Measurements from ENCODE around the gene SNRPA1. TPM values are rescaled to one million over a fixed set of nuclear protein-coding genes. Genes with fewer than 3 reads are reported as not detected.

SNRPA1 gene
- total and polyA plus RNA-seq, 2 experiments from 2014 or later, result 35.2 to 70.4 TPM

DNA sequence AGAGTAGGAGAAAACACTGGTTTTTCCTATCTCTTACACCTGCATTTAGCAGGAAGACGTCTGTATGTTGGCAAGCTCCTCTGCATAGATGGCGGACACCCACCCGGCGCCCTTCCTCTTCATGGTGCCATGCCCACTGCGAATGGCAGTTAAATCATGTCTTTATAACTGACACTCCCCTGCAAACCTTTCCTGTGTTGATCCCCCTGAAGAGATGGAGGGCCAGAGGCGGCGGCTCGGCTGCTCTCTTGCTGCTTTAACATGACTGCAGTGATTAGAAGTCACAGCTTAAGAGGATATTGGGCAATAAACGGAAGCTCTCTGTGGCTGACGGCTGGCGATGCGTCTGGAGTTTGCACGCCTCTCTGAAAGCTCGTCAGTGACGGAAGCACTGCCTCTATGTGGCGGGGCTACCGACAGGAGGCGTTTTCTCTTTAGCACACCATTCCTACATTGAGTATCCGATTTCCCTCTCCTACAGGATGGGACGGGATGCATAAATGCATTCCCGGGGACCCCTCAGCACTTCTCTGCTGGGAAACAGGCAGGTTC lies 25.5 kb upstream of the SNRPA1 start:
- Histone ChIP-seq H3K79me2 (ENCODE audit: insufficient read depth) (no peaks in the 10 kb centered on the region), H3K27ac (no peak overlapping the region), H3K9me3 (ENCODE audit: low read depth) (no peaks in the 10 kb centered on the region), H3K4me1 (ENCODE audit: insufficient read depth) (no peaks in the 10 kb centered on the region), H3K4me3 (no peak overlapping the region; the same call in 1 of the 2 replicates), H4K20me1 (ENCODE audit: insufficient read depth) (no peaks in the 10 kb centered on the region), H3K36me3 (ENCODE audit: low read depth) (no peaks in the 10 kb centered on the region), H3F3A (ENCODE audit: insufficient read depth) (no peaks in the 10 kb centered on the region), H2AFZ (peak overlapping the region; percentile 30), H3K27me3 (replicated peaks; ENCODE audit: insufficient read depth) (peaks cover 10% of the 10 kb centered on the region; the same call in 1 of the 2 replicates), H3K9ac (no peak overlapping the region), H3K9me2 (ENCODE audit: insufficient read depth) (no peaks in the 10 kb centered on the region), H3K4me2 (ENCODE audit: unreplicated experiment) (no peak overlapping the region)
- no peak for TF ChIP-seq EZH2phosphoT487 (IDR thresholded peaks at IDR 0.05; ENCODE audit: insufficient read depth, low read depth)
- TF ChIP-seq EZH2 (IDR thresholded peaks at IDR 0.05; ENCODE audit: insufficient read depth, poor library complexity, severe bottlenecking), result no peak
- in situ Hi-C loops (cut with MboI), result no loop called here
- DNase-seq, result peak; percentile 76
- 41 to 42% methylated on average over 21 of the region's 21 CpGs for WGBS, 2 experiments (ENCODE audit: low coverage in 1 of 2, low lambda C conversion rate in 2 of 2, missing lambda C conversion rate in 2 of 2)

DNA sequence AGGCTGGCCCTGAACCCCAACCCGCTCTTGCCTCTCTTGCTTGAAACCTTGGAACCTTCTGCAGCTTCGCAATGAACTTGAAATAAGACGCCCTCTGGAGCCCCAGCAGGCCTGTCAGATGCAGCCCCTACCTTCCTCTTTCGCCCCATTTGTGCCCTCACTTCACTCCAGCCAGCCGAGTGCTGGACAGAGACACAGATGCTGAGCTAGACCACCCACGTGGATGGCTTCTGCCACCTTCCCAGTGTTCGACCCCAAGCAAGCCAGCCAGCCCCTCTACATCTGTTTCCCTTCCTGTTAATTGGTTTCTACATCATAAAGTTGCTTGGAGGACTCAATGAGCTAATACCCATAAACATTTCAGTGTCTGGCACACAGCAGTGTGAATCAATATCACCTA lies 23.8 kb upstream of the SNRPA1 start:
- Histone ChIP-seq H2AFZ (no peak overlapping the region), H3F3A (ENCODE audit: insufficient read depth) (no peaks in the 10 kb centered on the region), H3K36me3 (ENCODE audit: low read depth) (no peaks in the 10 kb centered on the region), H3K9me3 (ENCODE audit: low read depth) (no peaks in the 10 kb centered on the region), H3K27me3 (replicated peaks; ENCODE audit: insufficient read depth) (peaks cover 10% of the 10 kb centered on the region; the same call in 1 of the 2 replicates), H3K79me2 (ENCODE audit: insufficient read depth) (no peaks in the 10 kb centered on the region), H3K9ac (no peak overlapping the region), H3K4me1 (ENCODE audit: insufficient read depth) (no peaks in the 10 kb centered on the region), H3K27ac (no peak overlapping the region), H4K20me1 (ENCODE audit: insufficient read depth) (no peaks in the 10 kb centered on the region), H3K9me2 (ENCODE audit: insufficient read depth) (no peaks in the 10 kb centered on the region), H3K4me2 (ENCODE audit: unreplicated experiment) (no peak overlapping the region), H3K4me3 (no peak overlapping the region)
- no peak for TF ChIP-seq EZH2phosphoT487 (IDR thresholded peaks at IDR 0.05; ENCODE audit: insufficient read depth, low read depth)
- TF ChIP-seq EZH2 (IDR thresholded peaks at IDR 0.05; ENCODE audit: insufficient read depth, poor library complexity, severe bottlenecking), result no peak
- in situ Hi-C loops (cut with MboI), result no loop called here
- DNase-seq, result no peak
- 47 to 50% methylated on average over 7 of the region's 7 CpGs for WGBS, 2 experiments (ENCODE audit: low coverage in 1 of 2, low lambda C conversion rate in 2 of 2, missing lambda C conversion rate in 2 of 2)

DNA sequence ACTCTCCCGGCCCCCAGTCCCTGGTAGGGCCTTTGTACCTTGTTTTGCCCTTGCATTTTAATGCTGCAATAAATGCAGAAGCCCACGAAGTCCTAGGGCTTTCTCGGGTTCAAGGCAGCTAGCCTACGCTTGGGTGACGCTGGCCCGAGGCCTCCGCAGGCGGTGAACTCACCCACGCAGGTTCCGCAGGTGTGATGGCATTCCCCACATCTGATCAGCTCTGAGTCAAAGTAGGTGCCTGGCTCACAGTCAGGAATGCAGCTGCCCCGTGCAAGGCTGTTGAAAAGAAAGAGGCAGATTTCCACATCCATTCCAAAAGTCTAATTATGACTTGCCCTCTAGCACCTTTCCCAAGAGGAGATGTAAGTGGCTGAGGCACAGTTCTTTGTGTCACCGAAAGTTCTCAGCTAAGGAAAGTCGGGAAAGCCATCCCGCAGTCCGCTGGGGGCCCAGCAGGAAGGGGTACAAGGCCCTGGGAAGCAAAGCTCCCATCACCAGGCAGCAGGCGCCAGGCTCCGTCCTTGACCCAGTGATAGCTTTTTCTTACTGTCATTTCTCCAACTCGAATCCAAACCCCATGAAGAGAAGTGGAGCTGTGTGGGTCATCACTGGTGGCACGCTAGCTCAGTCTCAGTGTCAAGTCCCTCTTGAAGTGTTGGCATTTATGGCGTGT lies 23.2 kb upstream of the SNRPA1 start:
- in situ Hi-C loops (cut with MboI), result no loop called here
- no peaks in the 10 kb centered on the region for H3K79me2 ChIP-seq (ENCODE audit: insufficient read depth)
- H3K9ac ChIP-seq, result no peak overlapping the region
- no peak for TF ChIP-seq EZH2 (IDR thresholded peaks at IDR 0.05; ENCODE audit: insufficient read depth, poor library complexity, severe bottlenecking)
- no peak for TF ChIP-seq EZH2phosphoT487 (IDR thresholded peaks at IDR 0.05; ENCODE audit: insufficient read depth, low read depth)
- no peak overlapping the region for H3K27ac ChIP-seq
- no peak for DNase-seq
- no peaks in the 10 kb centered on the region for H3K36me3 ChIP-seq (ENCODE audit: low read depth)
- H3K27me3 ChIP-seq (replicated peaks; ENCODE audit: insufficient read depth), result peaks cover 10% of the 10 kb centered on the region; the same call in 1 of the 2 replicates
- H3K9me2 ChIP-seq (ENCODE audit: insufficient read depth), result no peaks in the 10 kb centered on the region
- no peak overlapping the region for H2AFZ ChIP-seq
- no peak overlapping the region for H3K4me2 ChIP-seq (ENCODE audit: unreplicated experiment)
- H3K9me3 ChIP-seq (ENCODE audit: low read depth), result no peaks in the 10 kb centered on the region
- WGBS, 2 experiments (ENCODE audit: low coverage in 1 of 2, low lambda C conversion rate in 2 of 2, missing lambda C conversion rate in 2 of 2), result 71 to 72% methylated on average over 20 of the region's 20 CpGs
- no peaks in the 10 kb centered on the region for H4K20me1 ChIP-seq (ENCODE audit: insufficient read depth)
- no peaks in the 10 kb centered on the region for H3F3A ChIP-seq (ENCODE audit: insufficient read depth)
- H3K4me1 ChIP-seq (ENCODE audit: insufficient read depth), result no peaks in the 10 kb centered on the region
- no peak overlapping the region for H3K4me3 ChIP-seq

DNA sequence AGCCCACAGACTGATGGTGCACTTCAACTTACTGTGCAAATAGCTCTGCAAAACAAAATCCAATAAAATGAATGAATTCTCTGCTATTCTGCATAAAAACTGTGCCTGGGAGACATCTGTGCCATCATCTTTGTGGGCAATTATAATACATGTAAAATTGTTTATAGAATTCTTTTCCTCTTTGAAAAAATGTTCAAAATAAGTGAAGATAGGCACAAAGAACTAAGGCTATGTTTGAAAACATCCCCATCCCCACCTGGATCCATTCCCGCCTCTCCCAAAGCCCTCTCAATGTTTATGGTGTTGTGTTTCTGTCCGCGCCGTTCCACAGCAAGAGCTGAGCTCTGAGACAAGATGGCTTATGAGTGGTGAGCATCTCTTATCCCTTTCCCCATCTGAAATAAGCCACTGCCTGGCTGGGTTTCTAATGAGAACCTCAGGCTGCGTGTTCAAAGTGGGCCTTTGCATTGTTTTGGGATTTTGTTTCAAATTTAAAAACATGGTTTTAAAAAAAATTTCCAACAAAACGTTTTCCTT lies 22.4 kb upstream of the SNRPA1 start:
- in situ Hi-C loops (cut with MboI), result no loop called here
- H3F3A ChIP-seq (ENCODE audit: insufficient read depth), result no peaks in the 10 kb centered on the region
- no peak overlapping the region for H2AFZ ChIP-seq

More for the DNA sequence above, 22.4 kb upstream of the SNRPA1 start:
- 55 to 59% methylated on average over 6 of the region's 6 CpGs for WGBS, 2 experiments (ENCODE audit: low coverage in 1 of 2, low lambda C conversion rate in 2 of 2, missing lambda C conversion rate in 2 of 2)
- TF ChIP-seq EZH2phosphoT487 (IDR thresholded peaks at IDR 0.05; ENCODE audit: insufficient read depth, low read depth), result no peak
- no peak for TF ChIP-seq EZH2 (IDR thresholded peaks at IDR 0.05; ENCODE audit: insufficient read depth, poor library complexity, severe bottlenecking)
- H3K27ac ChIP-seq, result no peak overlapping the region
- no peaks in the 10 kb centered on the region for H4K20me1 ChIP-seq (ENCODE audit: insufficient read depth)
- no peaks in the 10 kb centered on the region for H3K9me2 ChIP-seq (ENCODE audit: insufficient read depth)
- no peaks in the 10 kb centered on the region for H3K36me3 ChIP-seq (ENCODE audit: low read depth)
- no peaks in the 10 kb centered on the region for H3K4me1 ChIP-seq (ENCODE audit: insufficient read depth)
- H3K4me3 ChIP-seq, result no peak overlapping the region
- H3K4me2 ChIP-seq (ENCODE audit: unreplicated experiment), result no peak overlapping the region
- no peak overlapping the region for H3K9ac ChIP-seq
- H3K9me3 ChIP-seq (ENCODE audit: low read depth), result no peaks in the 10 kb centered on the region
- DNase-seq, result no peak
- peaks cover 10% of the 10 kb centered on the region; the same call in 1 of the 2 replicates for H3K27me3 ChIP-seq (replicated peaks; ENCODE audit: insufficient read depth)
- H3K79me2 ChIP-seq (ENCODE audit: insufficient read depth), result no peaks in the 10 kb centered on the region
